DOHH2 (cell line): Measurements from ENCODE around the gene PEAR1.

ENCODE experiments used
- H3F3A ChIP-seq: fragments of 200-600 bp; sonication (generic), shearing (Covaris generic); 2 replicates; pipeline ENCODE4 v1.6.0; 2016; ENCODE audit warnings: antibody characterized with exemption, mild to moderate bottlenecking; ENCODE audit not compliant: control insufficient read depth, insufficient read depth
- H3K27ac ChIP-seq: fragments of 200-600 bp; sonication (generic); 2 replicates; pipeline ENCODE4 v1.5.1; 2014; ENCODE audit warnings: low read depth, mild to moderate bottlenecking, low read length, moderate library complexity
- H3K27me3 ChIP-seq: fragments of 200-600 bp; sonication (generic); 2 replicates; pipeline ENCODE4 v1.6.1; 2014; ENCODE audit warnings: mild to moderate bottlenecking, low read length, mixed read lengths; ENCODE audit not compliant: control insufficient read depth
- H3K36me3 ChIP-seq: fragments of 200-600 bp; sonication (generic); 2 replicates; pipeline ENCODE4 v1.6.1; 2014; ENCODE audit warnings: mild to moderate bottlenecking, low read length, moderate library complexity, mixed read lengths; ENCODE audit not compliant: control insufficient read depth
- H3K4me1 ChIP-seq: fragments of 200-600 bp; sonication (generic); 2 replicates; pipeline ENCODE4 v1.6.1; 2014; ENCODE audit warnings: mild to moderate bottlenecking, low read length, mixed read lengths; ENCODE audit not compliant: control insufficient read depth
- H3K4me2 ChIP-seq: fragments of 200-600 bp; sonication (generic); 2 replicates; pipeline ENCODE4 v1.6.0; 2014; ENCODE audit warnings: mild to moderate bottlenecking, low read length, moderate library complexity
- H3K4me3 ChIP-seq: fragments of 200-600 bp; sonication (generic); 2 replicates; pipeline ENCODE4 v1.5.1; 2014; ENCODE audit warnings: mild to moderate bottlenecking, low read length, mixed read lengths
- H3K79me2 ChIP-seq: fragments of 200-600 bp; sonication (generic); 2 replicates; pipeline ENCODE4 v1.6.1; 2014; ENCODE audit warnings: mild to moderate bottlenecking, low read length, mixed read lengths; ENCODE audit not compliant: control insufficient read depth
- H3K9me2 ChIP-seq: fragments of 200-600 bp; sonication (generic); replicated peaks from 2 replicates; pipeline ENCODE4 v1.6.1; 2014; ENCODE audit warnings: mild to moderate bottlenecking, low read length, mixed read lengths; ENCODE audit not compliant: control insufficient read depth
- H3K9me3 ChIP-seq: fragments of 200-600 bp; sonication (generic); 2 replicates; pipeline ENCODE4 v1.6.1; 2014; ENCODE audit warnings: antibody characterized with exemption, low read length, mixed read lengths; ENCODE audit not compliant: control insufficient read depth, insufficient read depth
- H4K20me1 ChIP-seq: fragments of 200-600 bp; sonication (generic); 2 replicates; pipeline ENCODE4 v1.6.0; 2014; ENCODE audit warnings: low read depth, mild to moderate bottlenecking, antibody characterized with exemption, low read length, moderate library complexity; ENCODE audit not compliant: control insufficient read depth, insufficient read depth
- CTCF ChIP-seq: fragments of 200-600 bp; sonication (generic); IDR thresholded peaks from one replicate; pipeline ENCODE4 v1.5.1; 2014; ENCODE audit warnings: antibody characterized with exemption, mild to moderate bottlenecking, low read depth, low read length; ENCODE audit not compliant: poor library complexity, severe bottlenecking
- EZH2phosphoT487 ChIP-seq: fragments of 200-600 bp; sonication (generic); IDR thresholded peaks from 2 replicates; pipeline ENCODE4 v1.6.1; 2017; ENCODE audit warnings: borderline replicate concordance, mild to moderate bottlenecking, antibody characterized with exemption, low read length, moderate library complexity, mixed read lengths

The PEAR1 gene

GRCh38 chr1:156959414-156959813, 65.9 kb downstream of the PEAR1 start:
- Histone ChIP-seq H3K9me3 (no peaks in the 10 kb centered on the region), H4K20me1 (no peaks in the 10 kb centered on the region), H3K4me2 (peak overlapping the region; percentile 21), H3K9me2 (no peaks in the 10 kb centered on the region), H3K27me3 (no peaks in the 10 kb centered on the region), H3K27ac (no peak overlapping the region), H3K79me2 (no peaks in the 10 kb centered on the region), H3F3A (no peaks in the 10 kb centered on the region), H3K36me3 (peaks cover 16% of the 10 kb centered on the region), H3K4me1 (peaks cover 30% of the 10 kb centered on the region), H3K4me3 (no peak overlapping the region)
- TF ChIP-seq CTCF (no peak), EZH2phosphoT487 (no peak)

GRCh38 chr1:156959925-156960324, 66.4 kb downstream of the PEAR1 start:
- no peaks in the 10 kb centered on the region for H3K9me3 ChIP-seq
- H3K27me3 ChIP-seq: no peaks in the 10 kb centered on the region
- TF ChIP-seq CTCF (no peak), EZH2phosphoT487 (no peak)
- H3K4me2 ChIP-seq: peak overlapping the region; percentile 21; the same call in 1 of the 2 replicates
- no peaks in the 10 kb centered on the region for H3K9me2 ChIP-seq
- no peaks in the 10 kb centered on the region for H3K79me2 ChIP-seq
- H3F3A ChIP-seq: no peaks in the 10 kb centered on the region
- H3K36me3 ChIP-seq: peaks cover 16% of the 10 kb centered on the region
- no peak overlapping the region for H3K27ac ChIP-seq
- H4K20me1 ChIP-seq: no peaks in the 10 kb centered on the region
- H3K4me3 ChIP-seq: no peak overlapping the region
- peaks cover 30% of the 10 kb centered on the region for H3K4me1 ChIP-seq

- no peak overlapping the region for H3K4me3 ChIP-seq
- H4K20me1 ChIP-seq: no peaks in the 10 kb centered on the region
- H3K4me2 ChIP-seq: no peak overlapping the region
- TF ChIP-seq CTCF: peak; percentile 52
- TF ChIP-seq EZH2phosphoT487: no peak
- no peaks in the 10 kb centered on the region for H3F3A ChIP-seq
- H3K4me1 ChIP-seq: peaks cover 30% of the 10 kb centered on the region
- peaks cover 16% of the 10 kb centered on the region for H3K36me3 ChIP-seq
- H3K9me3 ChIP-seq: no peaks in the 10 kb centered on the region
- no peaks in the 10 kb centered on the region for H3K27me3 ChIP-seq
- no peak overlapping the region for H3K27ac ChIP-seq
- H3K79me2 ChIP-seq: no peaks in the 10 kb centered on the region
- no peaks in the 10 kb centered on the region for H3K9me2 ChIP-seq
These were observed 68.2 kb downstream of the PEAR1 start for GRCh38 chr1:156961709-156962108.

- no peak overlapping the region for H3K27ac ChIP-seq
- no peaks in the 10 kb centered on the region for H3K27me3 ChIP-seq
- peaks cover 30% of the 10 kb centered on the region for H3K4me1 ChIP-seq
- H3K79me2 ChIP-seq: no peaks in the 10 kb centered on the region
- no peaks in the 10 kb centered on the region for H3K9me2 ChIP-seq
- H3K4me3 ChIP-seq: peak overlapping the region; percentile 37
- H4K20me1 ChIP-seq: no peaks in the 10 kb centered on the region
- H3F3A ChIP-seq: no peaks in the 10 kb centered on the region
- TF ChIP-seq EZH2phosphoT487: no peak
- no peak for TF ChIP-seq CTCF
- no peaks in the 10 kb centered on the region for H3K9me3 ChIP-seq
- peak overlapping the region; percentile 31 for H3K4me2 ChIP-seq
- peaks cover 12% of the 10 kb centered on the region for H3K36me3 ChIP-seq
These were observed 70.1 kb downstream of the PEAR1 start for GRCh38 chr1:156963621-156964020.
